Measurements from ENCODE around the gene AHCYL2.
"Not testable (repeated sequence)": the region's sequence is repeated elsewhere in the genome, so short reads cannot be mapped to it uniquely, and the experiment has no call there.

The AHCYL2 gene

DNA sequence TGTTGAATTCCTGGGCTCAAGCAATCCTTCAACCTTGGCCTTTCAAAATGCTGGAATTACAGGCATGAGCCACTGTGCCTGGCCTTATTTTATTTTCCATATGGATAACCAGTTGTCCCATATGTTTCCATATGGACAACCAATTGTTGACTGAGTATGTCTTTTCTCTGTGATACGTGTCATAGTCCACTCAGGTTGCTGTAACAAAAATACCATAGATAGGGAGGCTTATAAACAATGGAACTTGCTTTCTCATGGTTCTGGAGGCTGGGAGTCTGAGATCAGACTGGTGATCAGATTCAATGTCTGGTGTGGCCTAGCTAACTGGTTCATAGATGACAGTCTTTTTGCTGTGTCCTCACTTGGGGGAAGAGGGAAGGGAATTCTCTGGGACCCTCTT lies 19.4 kb downstream of the AHCYL2 start:
- Histone ChIP-seq H3K9me3 (no peaks in the 10 kb centered on the region), H3K27me3 (no peaks in the 10 kb centered on the region), H3K36me3 (no peaks in the 10 kb centered on the region), H3K4me1 (ENCODE audit: control insufficient read depth in 1 of 2, insufficient read depth in 1 of 2, low read depth in 1 of 2, low read length in 1 of 2) (no peaks in the 10 kb centered on the region), H3K27ac (no peak overlapping the region), H3K4me3 (ENCODE audit: low read depth in 1 of 2, low read length in 1 of 2) (no peak overlapping the region)
- TF ChIP-seq CTCF (IDR thresholded peaks at IDR 0.05) = no peak

- Histone ChIP-seq H3K27me3 (no peaks in the 10 kb centered on the region), H3K9me3 (no peaks in the 10 kb centered on the region), H3K36me3 (no peaks in the 10 kb centered on the region), H3K4me3 (ENCODE audit: low read depth in 1 of 2, low read length in 1 of 2) (no peak overlapping the region), H3K27ac (no peak overlapping the region), H3K4me1 (ENCODE audit: control insufficient read depth in 1 of 2, insufficient read depth in 1 of 2, low read depth in 1 of 2, low read length in 1 of 2) (no peaks in the 10 kb centered on the region)
- TF ChIP-seq CTCF (IDR thresholded peaks at IDR 0.05) = no peak
Measured at GRCh38 chr7:129245533-129245932, 20.7 kb downstream of the AHCYL2 start.

GRCh38 chr7:129247087-129247486 lies 22.3 kb downstream of the AHCYL2 start:
- Histone ChIP-seq H3K27me3 (no peaks in the 10 kb centered on the region), H3K9me3 (no peaks in the 10 kb centered on the region), H3K36me3 (no peaks in the 10 kb centered on the region), H3K4me1 (ENCODE audit: control insufficient read depth in 1 of 2, insufficient read depth in 1 of 2, low read depth in 1 of 2, low read length in 1 of 2) (no peaks in the 10 kb centered on the region), H3K27ac (no peak overlapping the region), H3K4me3 (ENCODE audit: low read depth in 1 of 2, low read length in 1 of 2) (no peak overlapping the region)
- TF ChIP-seq CTCF (IDR thresholded peaks at IDR 0.05) = no peak

- H3K4me1 ChIP-seq (ENCODE audit: control insufficient read depth in 1 of 2, insufficient read depth in 1 of 2, low read depth in 1 of 2, low read length in 1 of 2) = no peaks in the 10 kb centered on the region
- H3K4me3 ChIP-seq (ENCODE audit: low read depth in 1 of 2, low read length in 1 of 2) = no peak overlapping the region
- TF ChIP-seq CTCF (IDR thresholded peaks at IDR 0.05) = no peak
- no peaks in the 10 kb centered on the region for H3K27me3 ChIP-seq
- no peak overlapping the region for H3K27ac ChIP-seq
- no peaks in the 10 kb centered on the region for H3K36me3 ChIP-seq
- no peaks in the 10 kb centered on the region for H3K9me3 ChIP-seq
Measured at GRCh38 chr7:129252128-129252527, 27.3 kb downstream of the AHCYL2 start.

DNA sequence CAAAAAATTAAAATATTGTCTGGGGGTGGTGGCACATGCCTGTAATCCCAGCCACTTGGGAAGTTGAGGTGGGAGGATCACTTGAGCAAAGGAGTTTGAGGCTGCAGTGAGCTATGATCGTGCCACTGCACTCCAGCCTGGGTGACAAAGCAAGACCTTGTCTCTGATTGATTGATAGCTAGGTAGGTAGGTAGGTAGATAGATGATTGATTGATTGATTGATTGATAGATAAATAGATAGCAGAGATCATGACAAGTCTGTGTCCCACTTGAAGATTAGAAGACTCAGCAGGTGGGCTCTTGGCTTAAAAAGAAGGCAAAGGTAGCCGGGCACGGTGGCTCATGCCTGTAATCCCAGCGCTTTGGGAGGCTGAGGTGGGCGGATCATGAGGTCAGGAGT lies 27.8 kb downstream of the AHCYL2 start:
- H3K36me3 ChIP-seq; H3K4me3 ChIP-seq (ENCODE audit: low read depth in 1 of 2, low read length in 1 of 2); H3K27ac ChIP-seq; H3K9me3 ChIP-seq; H3K4me1 ChIP-seq (ENCODE audit: control insufficient read depth in 1 of 2, insufficient read depth in 1 of 2, low read depth in 1 of 2, low read length in 1 of 2); H3K27me3 ChIP-seq: not testable (repeated sequence)

DNA sequence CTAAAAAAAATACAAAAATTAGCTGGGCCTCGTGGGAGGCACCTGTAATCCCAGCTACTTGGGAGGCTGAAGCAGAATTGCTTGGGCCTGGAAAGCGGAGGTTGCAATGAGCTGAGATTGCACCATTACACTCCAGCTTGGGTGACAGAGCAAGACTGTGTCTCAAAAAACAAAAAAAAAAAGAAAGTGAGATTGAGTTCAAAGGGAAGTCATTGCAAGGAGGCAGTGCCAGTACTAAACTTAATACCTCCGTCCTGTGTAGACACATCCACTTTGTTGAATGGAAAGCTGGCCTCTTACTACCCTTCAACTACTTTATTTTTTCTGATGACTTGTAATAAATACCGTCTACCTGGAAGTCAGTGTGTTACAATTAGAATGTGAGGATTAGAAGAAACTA lies 31.0 kb downstream of the AHCYL2 start:
- no peak overlapping the region for H3K27ac ChIP-seq
- no peak overlapping the region for H3K4me3 ChIP-seq (ENCODE audit: low read depth in 1 of 2, low read length in 1 of 2)
- H3K9me3 ChIP-seq = no peaks in the 10 kb centered on the region
- no peak for TF ChIP-seq CTCF (IDR thresholded peaks at IDR 0.05)
- H3K27me3 ChIP-seq = no peaks in the 10 kb centered on the region
- H3K36me3 ChIP-seq = no peaks in the 10 kb centered on the region
- no peaks in the 10 kb centered on the region for H3K4me1 ChIP-seq (ENCODE audit: control insufficient read depth in 1 of 2, insufficient read depth in 1 of 2, low read depth in 1 of 2, low read length in 1 of 2)

All from neutrophil (primary cell).